ENCODE measurements around the gene GDF10. TPM values are rescaled to one million over a fixed set of nuclear protein-coding genes. Genes with fewer than 3 reads are reported as not detected.

Gene GDF10
- total and polyA plus RNA-seq, 9 of the 15 experiments (the other 6 are each of a cell fraction or from before 2014, with no cell fraction given), result 0.03 to 0.20 (median 0.11) TPM; not detected in 6

- TF ChIP-seq ZBTB9 (CRISPR knock-in tag; IDR thresholded peaks at IDR 0.05) (no peak), ZNF146 (CRISPR knock-in tag; IDR thresholded peaks at IDR 0.05; ENCODE audit: unreplicated experiment) (no peak), GTF2A2 (tag; IDR thresholded peaks at IDR 0.05) (no peak), BRD9 (IDR thresholded peaks at IDR 0.05; ENCODE audit: low read depth, partially characterized antibody) (no peak), NFE2L1 (tag; IDR thresholded peaks at IDR 0.05; ENCODE audit: borderline replicate concordance, low read depth) (no peak), TGIF2 (CRISPR knock-in tag; IDR thresholded peaks at IDR 0.05) (no peak), TCFL5 (CRISPR knock-in tag; conservative IDR thresholded peaks at IDR 0.05) (no peak), HIVEP1 (CRISPR knock-in tag; IDR thresholded peaks at IDR 0.05) (no peak), ZNF263 (CRISPR knock-in tag; IDR thresholded peaks at IDR 0.05; ENCODE audit: borderline replicate concordance) (no peak), FOXJ3 (CRISPR knock-in tag; IDR thresholded peaks at IDR 0.05) (no peak), NFE2 (IDR thresholded peaks at IDR 0.05; ENCODE audit: low read depth) (peak; percentile 5; the same call in 1 of the 2 replicates), CBX5 (IDR thresholded peaks at IDR 0.05; ENCODE audit: borderline replicate concordance, low read depth) (no peak), E2F3 (CRISPR knock-in tag; IDR thresholded peaks at IDR 0.05) (no peak), MYBL2 (IDR thresholded peaks at IDR 0.05; ENCODE audit: low read depth) (no peak), MYBL2 (CRISPR knock-in tag; IDR thresholded peaks at IDR 0.05; ENCODE audit: borderline replicate concordance) (no peak), GTF2B (IDR thresholded peaks at IDR 0.05; ENCODE audit: extremely low read depth, insufficient read length) (no peak), ZNF124 (CRISPR knock-in tag; IDR thresholded peaks at IDR 0.05) (no peak), TCF7 (IDR thresholded peaks at IDR 0.05; ENCODE audit: borderline replicate concordance) (no peak), ZSCAN29 (IDR thresholded peaks at IDR 0.05) (no peak), JUND (IDR thresholded peaks at IDR 0.05; ENCODE audit: borderline replicate concordance, low read depth, low read length) (peak; percentile 34; the same call in 1 of the 2 replicates), JUND (tag; IDR thresholded peaks at IDR 0.05; ENCODE audit: borderline replicate concordance, low read depth, low read length) (peak; percentile 39; the same call in 2 of the 3 replicates), ARNT (IDR thresholded peaks at IDR 0.05) (peak in 1 of 2 experiments; percentile 62; a peak in 2 of 4 replicates), PML (IDR thresholded peaks at IDR 0.05; ENCODE audit: low read length) (no peak), BCL6 (CRISPR knock-in tag; IDR thresholded peaks at IDR 0.05) (no peak), TAF1 (IDR thresholded peaks at IDR 0.05; ENCODE audit: control insufficient read depth, extremely low read depth, insufficient read depth, low read length, severe bottlenecking) (no peak), PTRF (tag; IDR thresholded peaks at IDR 0.05) (no peak), ZNF197 (CRISPR knock-in tag; IDR thresholded peaks at IDR 0.05; ENCODE audit: low read depth) (no peak), GABPB2 (CRISPR knock-in tag; conservative IDR thresholded peaks at IDR 0.05) (no peak), ZNF717 (CRISPR knock-in tag; IDR thresholded peaks at IDR 0.05) (no peak), KAT7 (CRISPR knock-in tag; IDR thresholded peaks at IDR 0.05; ENCODE audit: borderline replicate concordance) (no peak)
Measured at GRCh38 chr10:47306387-47307210, 6.6 kb downstream of the GDF10 start (continued).

Measured in K562 (cell line).